Choroid plexus epithelial cell (primary cell): Measurements from ENCODE around the gene MAPK7.
A peak's percentile ranks its signal among the peaks of the same experiment; 100 is the strongest.

Experiments used
- DNase-seq: peaks from one replicate; pipeline ENCODE4 v3.0.0-alpha.2; 2010; ENCODE audit warnings: low read depth
- H3K4me3 ChIP-seq: 2 replicates; pipeline ENCODE4 v1.5.1; 2011; ENCODE audit warnings: low read depth, mild to moderate bottlenecking, control low read depth, low read length, moderate library complexity
- TF ChIP-seq, protein P1 (sequence below): conservative IDR thresholded peaks from 2 replicates; pipeline ENCODE4 v1.5.1; 2011; ENCODE audit warnings: low read depth, mild to moderate bottlenecking, control low read depth, inconsistent platforms, low read length, moderate library complexity

The MAPK7 gene

DNA sequence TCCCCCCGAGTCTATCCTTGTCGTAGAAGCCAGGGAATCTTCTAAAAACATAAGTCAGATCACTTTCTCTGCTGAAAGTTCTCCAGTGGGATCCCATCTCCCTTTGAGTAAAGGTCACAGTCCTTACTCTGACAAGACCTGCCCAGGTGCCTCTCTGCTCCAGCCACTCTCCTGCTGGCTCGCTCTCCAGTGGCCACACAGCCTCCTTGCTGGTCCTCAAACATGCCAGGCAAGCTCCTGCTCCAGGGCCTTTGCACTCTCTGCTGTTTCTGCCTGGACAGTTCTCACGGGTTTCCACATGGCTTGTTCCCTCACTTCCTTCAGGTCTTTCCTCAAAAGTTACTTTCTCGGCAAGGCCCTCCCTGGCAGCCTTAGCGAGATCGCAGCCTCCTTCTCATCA, 19.1 kb upstream of the MAPK7 start:
- no peak overlapping the region for H3K4me3 ChIP-seq
- TF ChIP-seq, protein P1, sequence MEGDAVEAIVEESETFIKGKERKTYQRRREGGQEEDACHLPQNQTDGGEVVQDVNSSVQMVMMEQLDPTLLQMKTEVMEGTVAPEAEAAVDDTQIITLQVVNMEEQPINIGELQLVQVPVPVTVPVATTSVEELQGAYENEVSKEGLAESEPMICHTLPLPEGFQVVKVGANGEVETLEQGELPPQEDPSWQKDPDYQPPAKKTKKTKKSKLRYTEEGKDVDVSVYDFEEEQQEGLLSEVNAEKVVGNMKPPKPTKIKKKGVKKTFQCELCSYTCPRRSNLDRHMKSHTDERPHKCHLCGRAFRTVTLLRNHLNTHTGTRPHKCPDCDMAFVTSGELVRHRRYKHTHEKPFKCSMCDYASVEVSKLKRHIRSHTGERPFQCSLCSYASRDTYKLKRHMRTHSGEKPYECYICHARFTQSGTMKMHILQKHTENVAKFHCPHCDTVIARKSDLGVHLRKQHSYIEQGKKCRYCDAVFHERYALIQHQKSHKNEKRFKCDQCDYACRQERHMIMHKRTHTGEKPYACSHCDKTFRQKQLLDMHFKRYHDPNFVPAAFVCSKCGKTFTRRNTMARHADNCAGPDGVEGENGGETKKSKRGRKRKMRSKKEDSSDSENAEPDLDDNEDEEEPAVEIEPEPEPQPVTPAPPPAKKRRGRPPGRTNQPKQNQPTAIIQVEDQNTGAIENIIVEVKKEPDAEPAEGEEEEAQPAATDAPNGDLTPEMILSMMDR, result no peak
- no peak for DNase-seq

DNA sequence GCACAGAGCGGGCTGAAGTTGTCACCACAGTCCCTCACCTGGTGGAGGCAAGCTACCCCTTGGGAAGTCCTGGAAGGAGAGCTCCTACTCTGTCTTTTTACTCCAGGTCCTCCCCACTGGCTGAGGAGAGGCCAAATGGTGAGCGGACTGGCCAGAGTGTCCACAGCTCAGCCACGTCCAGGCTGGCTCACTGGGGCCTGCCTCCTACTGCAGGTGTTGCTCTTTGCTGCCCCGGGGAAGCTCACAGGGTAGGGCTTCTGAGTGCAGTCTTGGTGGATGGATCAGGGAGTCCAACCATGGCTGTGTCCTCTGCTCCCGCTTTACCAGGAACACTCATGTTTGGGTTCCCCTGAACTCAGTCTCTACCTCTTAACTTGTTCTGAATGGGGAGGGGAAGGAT, 18.4 kb upstream of the MAPK7 start:
- no peak overlapping the region for H3K4me3 ChIP-seq
- no peak for DNase-seq
- TF ChIP-seq, protein P1, result no peak

DNA sequence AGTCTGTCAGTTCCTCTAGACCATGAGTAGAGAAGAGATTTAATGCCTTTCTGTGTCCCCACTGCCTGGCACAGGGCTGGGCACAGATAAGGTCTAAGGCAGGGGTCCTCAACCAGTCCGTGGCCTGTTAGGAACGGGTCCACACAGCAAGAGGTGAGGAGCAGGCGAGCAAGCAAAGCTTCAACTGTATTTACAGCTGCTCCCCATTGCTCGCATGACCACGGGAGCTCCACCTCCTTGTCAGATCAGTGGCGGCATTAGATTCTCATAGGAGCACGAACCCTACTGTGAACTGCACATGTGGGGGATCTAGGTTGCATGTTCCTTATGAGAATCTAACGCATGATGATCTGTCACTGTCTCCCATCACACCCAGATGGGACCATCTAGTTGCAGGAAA, 17.5 kb upstream of the MAPK7 start:
- no peak for DNase-seq
- TF ChIP-seq, protein P1, result no peak
- H3K4me3 ChIP-seq, result no peak overlapping the region

DNA sequence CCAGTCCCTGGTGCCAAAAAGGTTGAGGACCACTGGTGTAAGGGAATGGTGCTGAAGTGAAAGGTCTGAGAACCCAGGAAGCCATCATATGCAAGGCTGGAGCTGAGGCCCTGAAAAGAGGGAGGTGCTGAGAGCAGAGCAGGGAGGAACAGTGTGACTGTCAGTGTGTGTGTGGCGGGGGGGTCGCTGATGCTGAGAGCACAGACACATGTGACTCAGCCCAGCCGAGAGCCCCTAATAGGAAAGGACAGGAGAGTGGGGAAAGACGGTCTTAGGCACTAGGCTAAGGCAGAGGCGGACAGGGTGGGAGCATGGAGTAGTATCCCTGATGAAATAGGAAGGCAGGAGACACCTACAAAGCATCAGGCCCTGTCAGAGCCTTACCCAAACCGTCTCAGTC, 17.0 kb upstream of the MAPK7 start:
- H3K4me3 ChIP-seq, result no peak overlapping the region

DNA sequence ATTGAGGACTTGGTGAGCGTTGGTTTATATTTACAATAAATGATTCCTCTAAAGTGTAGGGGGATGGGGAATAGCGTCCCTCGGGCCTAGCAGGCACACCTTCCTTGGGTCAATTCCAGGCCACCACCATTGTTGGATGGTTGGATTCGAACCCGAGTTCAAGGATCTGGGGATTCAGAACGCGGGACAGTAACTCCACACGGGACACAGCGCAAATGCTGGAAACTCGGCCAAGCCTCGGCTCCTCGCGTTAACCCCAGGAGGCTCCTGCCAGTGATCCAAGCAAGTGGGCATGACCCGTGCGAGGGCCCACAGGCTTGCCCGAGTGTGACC, 16.4 kb upstream of the MAPK7 start:
- no peak for DNase-seq
- TF ChIP-seq, protein P1, result no peak
- H3K4me3 ChIP-seq, result peak overlapping the region; percentile 77

More for the DNA sequence above, 17.0 kb upstream of the MAPK7 start:
- DNase-seq, result no peak
- TF ChIP-seq, protein P1, result no peak

DNA sequence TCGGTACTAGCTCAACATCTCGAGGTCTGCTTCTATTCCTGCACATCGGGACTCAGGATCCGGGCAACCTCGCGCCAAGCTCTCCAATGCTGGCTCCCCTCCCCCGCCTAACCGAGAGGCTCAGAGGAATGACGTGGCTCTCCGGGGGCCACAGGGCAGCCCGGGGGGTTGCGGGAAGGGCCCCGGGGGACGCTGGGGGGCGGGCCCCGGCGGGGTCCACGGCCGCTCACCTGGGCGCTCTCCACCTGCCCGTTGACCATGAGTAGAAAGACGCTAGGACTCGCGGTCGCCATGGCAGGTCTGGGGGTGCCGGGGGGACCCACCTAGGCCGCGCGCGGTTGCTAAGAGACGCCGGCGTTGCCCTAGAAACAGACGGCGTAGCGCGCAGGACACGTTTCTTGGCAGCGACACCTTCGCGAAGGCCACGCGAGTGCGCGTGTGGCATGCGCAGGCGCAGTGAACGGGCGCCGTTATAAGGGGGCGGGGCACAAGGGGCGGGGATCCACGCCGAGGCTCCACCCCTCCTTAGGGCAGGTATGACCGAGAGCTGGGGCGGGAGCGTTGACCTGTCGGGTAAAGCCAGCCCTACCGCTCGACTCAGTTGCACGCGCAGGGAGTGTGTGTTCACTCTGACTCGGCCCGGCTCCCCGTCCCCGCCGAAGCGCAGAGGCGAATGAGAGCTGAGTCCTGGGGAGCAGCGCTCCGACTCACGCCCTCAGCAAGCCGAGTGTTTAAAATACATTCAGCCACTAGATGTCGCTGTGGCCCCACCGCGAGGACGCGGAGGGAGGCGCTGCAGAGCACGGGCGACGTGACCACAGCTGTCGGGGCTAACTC, 15.8 kb upstream of the MAPK7 start, which contains the start of gene B9D1:
TSS of gene B9D1 (minus strand) at position 447 of the 837 bp plus-strand sequence. CDS start at position 293, 154 bp downstream.
- H3K4me3 ChIP-seq, result peak within 1 kb of the TSS; percentile 77
- TF ChIP-seq, protein P1, result peak; percentile 91
- peak; percentile 94 for DNase-seq

DNA sequence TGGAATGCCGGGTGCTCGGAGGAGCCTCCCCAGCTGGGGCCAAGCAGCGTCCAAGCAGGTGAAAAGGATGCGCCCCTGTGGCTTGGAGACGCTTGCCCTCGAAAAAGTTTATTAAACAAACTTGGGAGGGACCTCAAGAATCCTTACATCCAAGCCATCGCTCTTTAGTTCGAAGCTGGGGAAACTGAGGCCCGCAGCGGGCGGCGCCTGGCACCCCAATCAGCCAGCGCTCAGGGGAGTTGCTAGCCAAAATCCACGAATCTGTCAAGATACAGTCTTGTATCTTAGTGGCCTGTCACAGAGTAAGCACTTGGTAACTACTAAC, 15.2 kb upstream of the MAPK7 start:
- H3K4me3 ChIP-seq, result peak overlapping the region; percentile 77
- DNase-seq, result no peak
- TF ChIP-seq, protein P1, result no peak
